ENCODE data around the gene GPLD1. TPM values are rescaled to one million over a fixed set of nuclear protein-coding genes. Genes with fewer than 3 reads are reported as not detected.

GPLD1 gene
- total and polyA plus RNA-seq, 9 of the 15 experiments (the other 6 are each of a cell fraction or from before 2014, with no cell fraction given), result 0.11 to 1.3 (median 0.82) TPM

GRCh38 chr6:24440897-24441598 is 48.3 kb downstream of the GPLD1 start (continued):
- TF ChIP-seq ZNF592 (IDR thresholded peaks at IDR 0.05), result no peak
- TF ChIP-seq SMAD1 (IDR thresholded peaks at IDR 0.05; ENCODE audit: low read depth, low read length, partially characterized antibody), result no peak
- TF ChIP-seq TRIM24 (IDR thresholded peaks at IDR 0.05), result no peak
- TF ChIP-seq MEIS2 (IDR thresholded peaks at IDR 0.05; ENCODE audit: partially characterized antibody), result no peak
- no peak for TF ChIP-seq ZNF589 (CRISPR knock-in tag; IDR thresholded peaks at IDR 0.05; ENCODE audit: low read depth)
- TF ChIP-seq SRSF3 (IDR thresholded peaks at IDR 0.05; ENCODE audit: insufficient read depth, low read length), result no peak
